HG03520 (cell line): ENCODE data around the gene POU2F1.

Source experiments
- ATAC-seq: cut with Tn5 transposase; IDR thresholded peaks from one replicate; pipeline ENCODE4 v1.9.1; 2021; ENCODE audit warnings: mild to moderate bottlenecking, moderate library complexity; ENCODE audit not compliant: unreplicated experiment

POU2F1 gene

DNA sequence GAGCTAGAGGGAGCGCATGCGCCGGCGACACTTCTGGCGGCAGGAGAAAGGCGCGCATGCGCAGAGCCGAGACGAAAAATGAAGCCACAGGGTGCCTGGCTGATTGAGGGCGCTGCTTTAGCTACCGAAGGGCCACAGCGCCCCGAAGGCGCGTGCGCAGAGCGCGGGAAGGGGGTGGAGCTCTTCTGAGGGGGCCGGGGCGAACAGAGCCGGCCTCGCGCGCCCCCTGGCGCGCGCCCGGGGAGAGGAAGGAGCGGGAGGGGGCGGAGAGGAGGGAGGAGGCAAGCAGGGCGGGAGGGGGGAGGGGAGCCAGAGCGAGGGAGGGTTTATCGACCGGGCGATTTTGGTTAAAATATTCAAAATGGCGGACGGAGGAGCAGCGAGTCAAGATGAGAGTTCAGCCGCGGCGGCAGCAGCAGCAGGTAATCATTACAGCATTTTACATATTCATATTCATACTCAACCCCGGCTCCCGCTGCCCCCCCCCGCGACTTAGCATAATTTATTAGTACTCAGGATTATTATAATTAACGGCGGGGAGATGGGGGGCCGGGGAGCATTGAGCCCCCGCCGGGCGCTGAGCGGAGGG lies at the start of gene POU2F1:
POU2F1 (plus strand) TSS at position 350 of the 589 bp plus-strand sequence; CDS start at position 362, 12 bp downstream.
- ATAC-seq = peak; percentile 59

DNA sequence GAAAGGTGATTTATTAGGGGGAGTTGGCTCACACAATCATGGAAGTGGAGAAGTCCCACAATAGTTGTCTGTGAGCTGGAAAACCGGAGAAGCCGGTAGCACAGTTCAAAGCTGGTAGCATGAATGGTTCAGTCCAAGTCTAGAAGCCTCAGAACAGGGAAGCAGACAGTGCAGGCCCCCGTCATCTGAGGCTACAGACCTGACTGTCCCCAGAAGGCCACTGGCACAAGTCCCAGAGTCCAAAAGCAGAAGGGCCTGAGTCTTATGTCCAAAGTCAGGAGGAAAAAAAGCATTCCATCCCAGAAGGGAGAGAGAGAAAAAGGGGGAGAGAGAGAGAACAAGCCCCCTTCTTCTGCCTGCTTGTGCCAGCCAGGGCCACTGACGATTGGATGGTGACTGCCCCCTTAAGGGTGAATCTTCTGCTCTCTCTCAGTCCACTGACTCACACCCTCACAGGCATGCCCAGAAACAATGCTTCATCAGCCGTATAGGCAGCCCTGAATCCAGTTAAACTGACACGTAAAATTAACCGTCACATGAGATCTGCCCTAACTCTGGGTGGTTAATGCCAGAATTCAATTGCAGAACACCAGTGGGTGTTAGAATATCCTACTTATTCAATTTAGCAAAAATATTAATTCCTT lies 49.3 kb upstream of the POU2F1 start:
- no peak for ATAC-seq

DNA sequence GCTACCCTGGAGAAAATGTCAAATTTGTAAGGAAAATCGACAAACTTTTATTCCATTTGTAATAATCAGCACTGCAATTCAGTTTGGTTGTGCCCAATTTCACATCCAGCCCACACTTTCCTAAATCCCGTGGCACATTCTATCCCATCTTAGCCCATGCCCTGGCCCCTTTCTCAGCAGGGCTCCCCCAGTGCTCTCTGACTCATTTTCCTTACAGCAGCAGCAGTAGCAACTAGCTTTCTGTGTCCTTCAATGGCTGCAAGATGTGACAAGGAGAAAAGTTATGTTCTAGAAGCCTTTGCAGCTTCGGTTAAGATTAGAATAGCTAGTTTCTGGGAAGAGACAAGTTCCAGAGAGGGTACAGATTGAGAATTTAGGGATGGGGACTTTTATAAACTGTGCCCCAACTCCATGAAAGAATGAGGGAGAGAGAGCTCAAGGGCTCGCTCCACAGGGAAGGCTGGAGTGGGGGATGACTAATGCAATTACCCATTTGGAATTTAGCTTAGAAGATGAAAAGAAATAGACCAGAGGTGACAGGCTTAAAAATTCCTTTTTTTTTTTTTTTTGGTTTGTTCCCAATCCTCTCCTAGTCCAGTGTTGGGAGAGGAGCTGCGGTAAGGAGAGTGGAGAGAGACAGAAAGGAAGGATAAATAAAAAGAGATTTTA lies 47.0 kb upstream of the POU2F1 start:
- ATAC-seq = no peak

DNA sequence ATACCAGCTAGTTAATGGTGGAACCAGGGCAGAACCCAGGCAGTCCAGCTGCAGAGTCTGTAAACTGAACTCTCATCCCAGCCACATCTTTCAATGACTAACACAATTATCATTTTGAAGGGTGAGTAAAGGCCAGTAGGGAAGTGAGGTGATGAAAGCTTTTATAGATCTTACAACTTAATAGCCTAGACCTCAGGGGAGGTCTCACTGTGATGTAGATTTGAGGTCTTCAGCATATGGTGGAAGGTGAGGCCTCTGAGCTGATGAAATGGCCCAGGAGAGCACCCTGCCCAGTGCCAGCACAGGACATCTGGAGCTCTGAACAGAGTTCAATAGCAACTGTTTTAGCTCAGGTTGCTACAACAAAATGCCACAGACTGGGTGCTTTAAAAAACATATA lies 44.8 kb upstream of the POU2F1 start:
- ATAC-seq = no peak

DNA sequence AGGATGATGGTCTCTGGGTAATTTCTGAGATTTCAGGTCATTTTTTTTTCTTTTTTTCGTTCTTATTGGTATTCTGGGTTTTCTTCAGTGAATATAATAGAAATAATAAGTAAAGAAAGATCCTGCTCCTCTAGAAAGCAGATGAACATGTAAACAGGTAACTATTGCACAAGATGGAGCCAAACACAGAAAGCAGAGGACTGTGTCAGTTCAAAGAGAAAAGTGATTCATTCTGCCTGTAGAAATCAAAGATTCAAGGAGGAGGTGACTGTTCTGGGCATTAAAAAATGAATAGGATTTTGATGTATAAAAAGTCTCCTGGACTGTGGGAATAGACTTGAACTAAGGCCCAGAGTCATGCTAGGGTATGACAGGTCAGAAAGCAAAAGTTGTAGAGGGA lies 41.9 kb upstream of the POU2F1 start:
- no peak for ATAC-seq

DNA sequence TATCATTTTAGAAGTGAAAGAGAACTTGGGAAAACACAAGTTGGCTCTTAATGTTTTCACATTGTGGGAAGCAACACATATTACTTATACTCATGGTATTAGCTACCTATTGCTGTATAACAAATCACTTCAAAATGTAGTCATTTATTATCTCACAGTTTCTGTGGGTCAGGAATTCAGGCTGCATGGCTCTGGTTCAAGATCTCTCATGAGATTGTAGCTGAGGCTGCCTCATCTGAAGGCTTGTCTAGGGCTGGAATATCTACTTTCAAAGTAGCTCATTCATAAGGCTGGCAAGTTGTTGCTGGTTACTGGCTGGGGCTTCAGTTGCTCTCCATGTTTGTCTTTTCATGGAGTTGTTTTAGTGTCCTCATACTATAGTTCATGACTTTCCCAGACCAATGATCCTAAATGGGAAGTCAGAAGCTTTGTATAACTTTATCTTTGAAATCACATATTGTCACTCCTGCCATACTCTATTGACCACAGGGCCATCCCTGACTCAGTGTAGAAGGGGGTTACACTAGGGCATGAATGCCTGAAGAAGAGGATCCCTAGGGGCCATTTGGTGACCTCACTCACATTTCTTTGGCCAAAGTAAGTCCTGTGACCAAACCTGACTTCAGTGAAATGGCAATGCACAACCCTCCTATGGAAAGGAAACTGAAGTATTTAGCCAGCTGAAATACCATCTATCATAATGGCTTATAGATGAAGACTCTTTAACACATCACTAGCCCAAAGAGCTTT lies 37.9 kb upstream of the POU2F1 start:
- ATAC-seq = no peak

DNA sequence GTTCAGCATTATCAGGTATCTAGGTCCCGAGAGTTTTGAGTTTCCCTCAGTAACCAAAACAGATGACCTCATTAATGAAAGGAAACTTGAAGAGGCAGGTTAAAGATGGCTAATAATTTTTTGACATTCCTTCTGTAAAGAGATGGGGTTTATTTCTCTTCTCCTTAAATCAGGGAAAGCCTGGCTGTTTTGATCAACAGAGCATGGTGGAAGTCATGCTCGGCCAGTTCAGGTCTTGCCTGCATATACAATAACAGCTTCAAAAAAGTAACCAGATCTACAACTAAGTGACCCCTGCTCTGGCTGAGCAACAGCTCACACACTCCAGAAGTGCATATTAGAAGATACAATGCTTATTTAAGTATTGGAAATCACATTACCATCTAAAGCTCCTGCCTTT lies 36.6 kb upstream of the POU2F1 start:
- ATAC-seq = no peak

DNA sequence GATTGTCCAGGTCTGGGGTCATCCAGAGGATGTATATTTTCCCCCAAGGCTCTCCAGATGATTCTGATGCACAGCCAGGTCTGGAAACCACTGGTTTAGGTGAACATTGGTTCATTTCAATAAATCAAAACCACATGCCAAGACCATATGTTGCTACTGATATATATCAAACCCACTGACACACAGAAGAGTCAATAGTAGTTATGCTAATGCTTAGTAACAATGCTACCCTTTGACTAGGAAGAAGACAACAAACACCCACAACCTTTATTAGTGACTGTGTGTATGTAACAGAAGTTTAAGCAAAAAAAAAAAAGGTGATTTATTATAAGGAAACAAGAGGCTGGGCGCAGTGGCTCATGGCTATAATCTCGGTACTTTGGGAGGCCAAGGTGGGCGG lies 35.6 kb upstream of the POU2F1 start:
- no peak for ATAC-seq

DNA sequence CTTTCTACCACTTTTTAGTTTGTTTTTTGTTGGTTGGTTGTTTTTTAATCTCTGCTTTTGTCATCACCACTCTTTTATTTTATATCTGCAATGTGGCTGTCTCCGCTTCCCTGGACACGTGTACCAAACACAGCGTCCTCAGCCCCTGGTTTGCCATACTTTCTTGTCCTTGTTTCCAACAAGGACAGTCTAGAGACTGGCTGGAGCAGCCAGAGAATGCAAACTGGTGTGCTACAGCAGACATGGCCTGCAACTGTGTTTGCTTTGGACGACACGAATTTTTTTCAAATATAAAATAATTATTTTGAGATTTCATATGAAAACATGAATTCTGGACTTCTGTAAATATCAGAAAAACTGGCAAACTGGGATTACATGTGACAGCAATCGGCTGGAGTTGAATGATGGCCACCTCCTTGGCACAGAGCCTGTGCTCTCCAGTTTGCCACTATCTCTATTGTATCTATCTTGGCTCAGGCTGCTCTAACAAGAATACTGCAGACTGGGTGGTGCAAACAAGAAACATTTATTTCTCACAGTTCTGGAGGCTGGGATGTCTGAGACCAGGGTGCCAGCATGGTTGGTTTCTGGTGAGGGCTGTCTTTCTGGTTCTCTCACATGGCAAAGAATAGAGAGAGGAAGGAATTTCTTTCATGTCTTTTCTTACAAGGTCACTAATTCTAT lies 34.6 kb upstream of the POU2F1 start:
- no peak for ATAC-seq

DNA sequence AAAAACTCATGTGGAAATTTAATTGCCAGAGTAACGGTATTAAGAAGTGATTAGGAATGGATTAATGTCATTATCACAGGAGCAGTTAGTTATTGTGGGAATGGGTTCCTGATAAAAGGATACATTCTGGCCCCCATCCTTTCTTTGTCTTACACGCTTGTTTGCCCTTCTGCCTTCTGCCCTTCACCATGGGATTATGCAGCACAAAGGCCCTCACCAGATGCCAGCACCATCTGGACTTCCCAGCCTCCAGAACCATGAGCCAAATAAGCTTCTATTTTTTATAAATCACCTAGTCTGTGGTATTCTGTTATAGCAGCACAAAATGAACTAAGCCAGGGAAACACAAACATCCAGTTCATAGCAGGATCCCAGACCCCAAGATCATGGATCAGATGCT lies 33.9 kb upstream of the POU2F1 start:
- no peak for ATAC-seq

DNA sequence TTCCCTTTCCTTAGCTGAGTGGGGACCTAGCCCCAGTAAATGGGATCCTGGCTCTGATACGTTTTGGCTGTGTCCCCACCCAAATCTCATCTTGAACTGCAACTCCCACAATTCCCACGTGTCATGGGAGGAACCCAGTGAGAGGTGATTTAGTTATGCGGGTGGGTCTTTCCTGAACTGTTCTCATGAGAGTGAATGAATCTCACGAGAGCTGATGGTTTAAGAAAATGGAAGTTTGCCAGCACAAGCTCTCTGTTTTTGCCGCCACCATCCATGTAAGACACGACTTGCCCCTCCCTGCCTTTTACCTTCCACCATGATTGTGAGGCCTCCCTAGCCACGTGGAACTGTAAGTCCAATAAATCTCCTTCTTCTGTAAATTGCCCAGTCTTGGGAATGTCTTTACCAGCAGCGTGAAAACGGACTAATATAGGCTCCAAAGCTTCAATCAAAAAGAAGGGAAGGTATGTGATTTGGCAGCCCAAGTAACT lies 29.9 kb upstream of the POU2F1 start:
- ATAC-seq = no peak

DNA sequence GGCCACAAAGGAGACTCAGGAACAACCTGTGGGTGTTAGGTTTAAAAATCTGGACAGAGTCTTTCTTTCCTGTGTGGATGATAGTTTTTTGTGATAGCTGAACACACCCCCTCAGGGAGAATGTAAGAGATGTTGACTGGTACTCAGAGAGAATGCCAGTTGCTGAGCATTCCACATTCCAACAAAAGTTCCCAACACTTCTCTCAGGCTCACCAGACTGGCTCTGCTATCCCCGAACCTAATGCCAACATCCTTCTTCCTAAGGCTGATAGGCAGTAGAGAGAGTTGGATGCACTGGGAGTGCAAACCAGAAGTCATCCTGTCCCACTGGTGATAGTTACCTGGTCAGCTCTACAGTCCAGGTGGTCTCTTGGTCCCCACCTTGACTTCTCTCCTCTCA lies 28.7 kb upstream of the POU2F1 start:
- ATAC-seq = no peak

DNA sequence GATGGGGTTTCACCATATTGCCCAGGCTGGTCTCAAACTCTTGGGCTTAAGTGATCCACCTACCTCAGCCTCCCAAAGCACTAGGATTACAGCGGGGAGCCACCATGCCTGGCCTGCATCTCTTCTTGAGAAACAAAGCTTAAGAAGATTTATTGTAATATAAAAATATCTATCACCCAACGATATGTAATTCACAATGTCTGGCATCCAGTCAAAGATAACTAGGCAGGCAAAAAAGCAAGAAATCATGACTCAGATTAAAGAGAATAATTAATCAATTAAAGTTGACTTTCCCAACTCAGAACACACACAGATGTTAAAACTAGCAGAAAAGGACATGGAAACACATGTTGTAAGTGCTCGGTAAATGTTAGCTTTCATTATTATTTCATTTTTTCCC lies 26.5 kb upstream of the POU2F1 start:
- no peak for ATAC-seq

DNA sequence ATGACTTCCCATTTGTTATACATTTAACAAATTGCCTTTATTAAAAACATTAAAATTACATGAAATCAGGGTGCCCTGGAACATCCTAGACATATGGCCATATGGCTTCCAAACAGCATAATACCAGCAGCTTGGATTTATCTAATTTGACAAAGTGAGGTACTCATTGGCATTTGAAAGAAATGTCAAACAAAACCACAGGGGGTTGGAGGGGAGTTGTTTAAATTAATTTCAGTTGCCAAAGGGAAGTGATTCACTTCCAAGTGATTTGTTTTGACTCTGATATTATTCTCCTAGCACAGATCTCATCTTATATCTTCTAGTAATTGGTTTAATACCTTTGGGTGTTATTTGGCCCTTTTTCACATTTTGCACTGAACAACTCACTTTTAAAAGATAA lies 24.5 kb upstream of the POU2F1 start:
- no peak for ATAC-seq

DNA sequence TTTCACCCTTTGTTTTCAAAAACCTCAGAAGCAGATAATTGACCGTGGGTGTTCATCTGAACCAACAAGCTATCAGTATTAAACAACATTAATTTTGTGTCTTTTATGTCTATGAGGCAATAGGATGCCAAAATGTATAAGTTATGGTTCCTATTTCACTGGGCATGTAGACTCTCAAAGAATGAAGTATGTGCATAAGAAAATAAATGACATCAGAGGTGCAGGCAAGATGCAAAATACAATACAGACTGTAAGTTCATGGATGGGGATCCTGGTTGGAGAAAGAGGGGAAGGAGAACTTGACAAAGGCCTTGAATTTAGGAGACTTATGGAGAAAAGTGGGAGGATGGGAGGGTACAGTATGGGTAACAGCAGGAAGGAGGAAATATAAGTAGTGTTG lies 23.4 kb upstream of the POU2F1 start:
- no peak for ATAC-seq

DNA sequence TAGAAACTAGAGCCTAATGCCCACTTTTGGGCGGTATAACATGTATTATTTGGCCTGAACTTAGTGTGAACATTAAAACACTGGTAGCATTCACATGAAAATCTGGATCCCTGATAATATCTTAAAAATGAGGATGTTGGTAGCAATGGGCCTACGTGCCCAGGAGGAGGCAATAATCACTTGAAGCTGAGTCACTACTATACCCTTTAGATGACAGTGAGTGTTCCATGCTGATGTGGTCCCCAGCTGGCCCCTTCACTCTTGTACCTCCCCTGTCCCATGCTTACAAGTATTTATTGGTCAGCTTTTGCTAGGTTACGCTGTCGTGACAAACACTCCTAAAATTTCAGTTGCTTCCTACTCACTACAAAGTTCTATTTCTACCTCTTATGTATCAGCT lies 23.0 kb upstream of the POU2F1 start:
- ATAC-seq = no peak

DNA sequence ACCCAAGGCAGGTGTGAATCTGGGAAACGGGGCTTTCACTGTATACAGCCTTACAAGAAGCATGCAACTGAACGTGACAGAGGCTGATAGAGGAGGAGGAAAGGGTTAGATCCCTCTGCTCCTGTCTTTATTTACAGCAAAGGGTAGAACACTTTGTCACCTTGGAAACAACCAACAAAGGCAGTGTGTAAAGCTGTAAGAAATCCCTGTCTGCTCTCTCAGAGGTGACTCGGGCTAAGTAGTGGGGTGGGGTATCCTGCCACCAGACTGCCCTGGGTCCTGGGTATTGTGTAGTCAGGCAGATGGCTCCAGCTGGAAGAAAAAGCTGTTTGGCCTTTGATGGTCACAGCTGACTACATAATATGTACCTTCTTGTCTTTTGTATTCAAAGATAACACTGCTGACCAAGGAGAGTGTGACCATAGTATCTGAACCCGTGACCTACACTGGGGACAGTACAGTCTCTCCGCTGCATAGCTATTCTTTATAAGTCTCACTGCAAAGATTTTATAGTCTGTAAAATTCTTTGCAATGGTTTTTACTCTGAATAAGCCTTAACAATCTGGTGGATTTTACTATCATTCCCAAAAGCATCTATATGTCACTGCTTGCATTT lies 22.1 kb upstream of the POU2F1 start:
- no peak for ATAC-seq

DNA sequence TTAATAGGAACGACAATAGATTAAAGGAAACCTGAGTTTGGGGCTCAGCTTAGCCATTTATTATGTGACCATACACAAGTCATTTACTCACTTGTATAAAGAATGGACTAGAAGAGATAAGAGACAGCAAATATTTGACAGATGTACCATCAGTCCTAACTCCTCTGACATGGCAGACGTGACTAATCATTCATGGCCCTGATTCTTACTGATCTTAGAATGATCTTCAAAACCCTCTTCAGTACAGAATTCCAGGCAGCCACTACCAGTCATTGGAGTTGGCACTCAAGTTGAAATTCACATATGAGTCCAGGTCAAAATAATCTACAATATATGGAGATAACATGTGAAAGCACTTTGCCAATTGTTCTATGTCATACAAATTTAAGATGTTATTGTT lies 21.0 kb upstream of the POU2F1 start:
- no peak for ATAC-seq

DNA sequence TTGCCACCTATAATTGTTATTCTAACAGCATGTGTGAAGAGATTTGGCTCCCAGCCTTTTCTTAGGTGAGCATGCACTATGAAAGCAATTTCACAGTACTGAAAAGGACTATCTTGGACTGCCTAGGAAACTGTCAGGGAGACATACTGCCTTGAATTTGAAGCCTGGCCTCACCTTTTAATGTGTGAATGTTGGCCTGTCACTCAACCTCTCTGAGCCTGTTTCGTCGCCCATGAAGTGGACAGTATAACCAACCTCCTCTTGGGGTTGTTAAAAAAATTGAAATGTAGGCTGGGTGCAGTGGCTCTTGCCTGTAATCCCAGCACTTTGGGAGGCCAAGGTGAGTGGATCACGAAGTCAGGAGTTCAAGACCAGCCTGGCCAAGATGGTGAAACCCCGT lies 20.4 kb upstream of the POU2F1 start:
- no peak for ATAC-seq

DNA sequence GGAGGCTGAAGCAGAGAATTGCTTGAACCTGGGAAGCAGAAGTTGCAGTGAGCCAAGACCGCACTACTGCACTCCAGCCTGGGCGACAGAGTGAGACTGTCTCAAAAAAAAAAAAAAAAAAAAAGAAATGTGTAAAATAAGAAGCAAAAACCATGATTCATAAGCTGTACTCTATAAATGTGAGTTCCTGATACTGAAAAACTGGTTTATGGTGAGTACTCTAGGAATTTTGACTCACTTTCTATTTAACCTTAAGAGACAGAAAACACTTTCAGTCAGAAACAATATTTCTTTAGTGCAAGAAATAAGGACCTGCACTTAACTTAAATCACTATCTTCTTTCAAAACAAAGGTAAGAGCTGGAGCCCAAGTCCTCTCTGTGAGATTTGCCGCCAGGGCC lies 19.9 kb upstream of the POU2F1 start:
- ATAC-seq = no peak

DNA sequence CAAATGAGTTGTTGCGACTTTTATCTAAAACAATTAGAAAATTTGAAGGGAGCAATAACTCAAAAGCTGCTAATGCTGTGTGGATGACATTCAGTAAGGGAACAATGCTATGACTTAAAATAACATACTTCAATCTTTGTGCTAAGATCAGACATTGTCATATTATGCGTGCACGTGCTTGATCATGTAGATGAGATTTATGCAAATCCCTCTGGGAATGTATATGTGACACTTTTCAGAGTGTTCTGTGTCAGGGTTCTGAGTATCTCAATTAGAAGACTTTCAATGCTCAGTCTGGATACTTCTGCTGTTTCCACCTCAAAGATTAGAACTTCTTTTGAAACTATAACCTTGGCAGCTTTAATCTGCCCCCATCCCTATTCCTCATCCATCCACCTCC lies 18.6 kb upstream of the POU2F1 start:
- ATAC-seq = no peak
